ENCODE measurements around the gene RCBTB2.
A peak's percentile ranks its signal among the peaks of the same experiment; 100 is the strongest.

Gene RCBTB2

DNA sequence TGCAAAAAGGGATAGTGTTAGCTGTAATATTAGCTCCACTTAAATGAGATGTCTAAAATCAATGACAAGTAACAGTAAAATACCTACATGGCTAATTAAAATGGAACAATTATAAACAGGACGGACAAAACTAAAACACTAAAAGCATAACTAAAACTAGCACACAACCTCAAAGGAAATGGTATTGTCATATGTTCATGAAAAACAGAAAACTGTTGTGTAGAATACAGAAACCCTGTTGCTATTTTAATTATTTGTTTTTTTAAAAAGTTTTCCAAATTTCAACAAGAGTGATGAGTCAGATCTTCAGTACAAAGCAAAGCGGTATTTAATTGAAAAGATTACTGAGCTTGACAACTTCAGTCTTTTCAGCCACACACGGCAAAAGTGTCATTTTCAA, 4.2 kb downstream of the RCBTB2 start:
- DNase-seq, result no peak

DNA sequence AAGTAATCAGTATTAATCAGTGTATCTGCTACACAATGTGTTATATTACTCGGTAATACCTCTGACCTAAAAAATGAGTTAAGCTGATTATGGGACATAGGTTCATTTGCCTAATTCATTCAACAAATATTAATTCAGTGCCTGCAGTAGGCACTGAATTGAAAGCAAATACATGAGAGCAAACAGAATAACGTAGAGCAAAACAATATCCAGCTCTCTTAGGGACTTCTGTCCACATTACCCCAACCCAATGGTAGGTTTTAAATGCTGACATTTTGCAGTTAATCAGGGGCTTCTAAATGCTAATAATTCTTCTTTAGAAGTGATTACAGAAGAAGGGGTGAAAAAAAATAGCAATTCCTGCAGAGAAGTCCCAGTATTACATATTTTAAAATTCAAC, 4.9 kb downstream of the RCBTB2 start:
- DNase-seq, result no peak

DNA sequence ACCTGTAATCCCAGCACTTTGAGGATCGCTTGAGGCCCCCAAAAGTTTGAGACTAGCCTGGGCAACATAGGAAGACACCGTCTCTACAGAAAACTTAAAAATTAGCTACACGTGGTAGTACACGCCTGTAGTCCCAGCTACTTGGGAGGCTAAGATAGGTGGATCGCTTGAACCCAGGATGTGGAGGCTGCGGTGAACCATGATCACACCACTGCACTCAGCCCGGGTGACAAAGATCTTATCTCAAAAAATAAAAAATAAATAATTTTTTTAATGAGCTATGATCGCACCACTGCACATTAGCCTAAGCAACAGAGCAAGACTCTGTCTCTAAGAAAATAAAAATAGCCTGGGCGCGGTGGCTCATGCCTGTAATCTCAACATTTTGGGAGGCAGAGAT, 6.6 kb downstream of the RCBTB2 start:
- DNase-seq, result no peak

DNA sequence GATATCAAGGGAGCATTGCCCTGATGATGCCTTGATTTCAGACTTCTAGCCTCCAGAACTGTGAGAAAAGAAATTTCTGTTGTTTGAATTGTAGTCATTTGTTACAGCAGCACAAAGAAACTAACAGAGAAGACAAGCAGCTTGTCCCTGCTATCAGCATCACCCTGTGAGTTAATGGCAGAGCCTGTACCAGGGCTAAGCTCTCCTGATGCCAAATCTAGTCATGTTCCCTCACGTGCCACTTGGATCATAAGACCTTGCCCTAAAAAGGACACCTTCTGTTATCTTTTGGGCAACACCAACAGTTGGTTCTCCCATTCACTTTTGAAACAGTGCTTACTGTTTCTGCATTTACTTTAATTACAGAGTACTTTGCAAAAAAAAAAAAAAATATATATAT, 14.8 kb downstream of the RCBTB2 start:
- DNase-seq, result no peak

DNA sequence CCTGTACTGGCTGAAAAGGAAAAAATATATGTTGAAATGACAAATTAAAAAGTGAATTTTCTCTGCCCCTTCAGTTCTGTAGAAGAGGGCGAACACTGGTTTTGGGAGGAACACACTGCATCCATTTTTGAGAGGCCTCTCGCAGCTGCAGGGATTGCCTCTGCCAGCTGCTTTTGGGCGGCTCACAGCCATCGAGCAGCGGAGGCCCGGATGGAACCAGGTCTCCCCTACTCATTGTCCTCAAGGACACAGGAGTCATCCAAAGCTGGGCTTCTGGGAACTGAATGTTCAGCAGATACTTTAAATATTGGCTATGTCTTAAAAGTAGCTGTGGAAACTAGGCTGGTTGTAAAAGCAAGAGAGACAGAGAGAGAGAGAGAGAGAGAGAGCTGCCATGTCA, 17.1 kb downstream of the RCBTB2 start:
- no peak for DNase-seq

DNA sequence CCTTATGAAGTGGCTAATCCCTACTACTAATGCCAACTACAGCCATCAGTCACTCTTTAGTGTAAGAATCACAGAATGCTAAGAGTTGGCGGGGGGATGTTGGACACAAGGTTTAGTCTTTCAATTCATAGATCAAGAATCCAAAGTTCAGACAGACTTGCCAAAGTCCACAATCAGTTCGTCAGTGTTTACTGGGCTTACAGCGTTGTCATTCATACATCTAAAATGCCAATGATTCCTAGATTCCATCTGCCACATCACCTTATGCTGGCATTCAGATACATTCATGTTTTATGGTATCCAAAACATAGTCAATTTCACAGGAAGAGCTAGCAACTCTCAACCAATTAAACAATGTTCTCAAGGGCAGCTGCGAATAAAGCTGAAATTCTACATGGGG, 18.1 kb downstream of the RCBTB2 start:
- no peak for DNase-seq

DNA sequence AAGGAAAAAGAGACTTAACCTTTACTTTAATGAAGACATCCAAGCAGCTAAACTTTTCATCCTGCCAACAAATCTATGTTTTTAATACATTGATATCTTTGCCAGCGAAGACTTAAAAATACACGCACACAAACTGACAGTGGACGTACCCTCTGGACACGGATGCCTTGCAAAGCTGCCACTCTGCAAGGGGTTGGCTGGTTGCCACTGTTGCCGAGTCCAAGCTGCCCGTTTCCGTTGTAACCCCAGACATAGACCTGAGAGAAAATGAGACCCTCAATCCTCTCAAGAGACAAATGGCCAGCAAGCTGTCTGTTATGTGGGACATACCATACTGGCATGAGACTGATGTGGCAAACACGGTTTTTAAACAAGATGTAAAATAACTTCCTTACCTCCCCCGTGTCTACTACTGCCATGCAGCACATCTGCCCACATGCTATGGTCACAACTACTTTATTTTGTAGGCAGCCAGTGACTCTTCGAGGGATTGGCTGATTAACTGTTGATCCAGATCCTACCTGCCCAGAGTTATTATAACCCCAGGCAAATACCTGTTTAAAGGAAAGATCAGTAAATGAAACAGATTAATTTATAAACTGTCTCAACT, 21.2 kb downstream of the RCBTB2 start:
- no peak for DNase-seq

DNA sequence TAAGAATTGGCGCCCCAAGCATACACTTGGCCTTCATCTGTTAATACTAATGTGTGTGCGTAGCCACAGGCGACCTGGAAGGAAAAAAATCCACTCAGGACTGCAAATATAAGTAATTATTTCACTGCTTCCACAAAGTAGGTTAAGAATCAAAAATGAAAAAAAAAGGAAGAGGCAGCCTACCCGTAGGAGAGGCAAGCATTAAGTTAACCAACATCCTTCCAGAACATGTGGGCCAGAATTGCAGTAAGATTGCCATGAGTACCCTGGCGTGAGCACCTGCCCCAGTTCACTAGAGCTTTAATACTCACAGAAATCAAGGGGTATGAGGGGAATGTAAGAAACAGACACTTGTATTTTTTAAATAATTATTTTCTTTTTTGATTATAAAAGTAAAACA, 22.2 kb downstream of the RCBTB2 start:
- no peak for DNase-seq

DNA sequence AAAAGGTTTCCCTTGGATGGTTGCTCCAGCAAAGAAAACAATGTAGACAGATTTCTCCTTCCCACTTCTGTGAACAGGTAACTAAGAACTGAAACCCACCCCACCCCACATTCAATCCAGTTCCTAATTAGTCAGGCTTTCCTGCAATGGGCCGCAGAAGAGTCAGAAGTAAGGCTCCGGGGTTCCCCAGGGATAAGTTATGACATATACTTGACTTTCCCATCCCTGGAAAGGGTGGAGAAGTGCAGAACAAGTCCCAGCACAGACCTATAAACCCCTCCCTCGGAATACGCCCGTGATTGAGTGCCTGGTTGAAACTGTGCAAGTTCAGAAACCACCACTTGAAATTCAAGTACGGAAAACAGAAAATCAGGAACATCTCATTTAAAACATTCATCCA, 24.9 kb downstream of the RCBTB2 start:
- no peak for DNase-seq

DNA sequence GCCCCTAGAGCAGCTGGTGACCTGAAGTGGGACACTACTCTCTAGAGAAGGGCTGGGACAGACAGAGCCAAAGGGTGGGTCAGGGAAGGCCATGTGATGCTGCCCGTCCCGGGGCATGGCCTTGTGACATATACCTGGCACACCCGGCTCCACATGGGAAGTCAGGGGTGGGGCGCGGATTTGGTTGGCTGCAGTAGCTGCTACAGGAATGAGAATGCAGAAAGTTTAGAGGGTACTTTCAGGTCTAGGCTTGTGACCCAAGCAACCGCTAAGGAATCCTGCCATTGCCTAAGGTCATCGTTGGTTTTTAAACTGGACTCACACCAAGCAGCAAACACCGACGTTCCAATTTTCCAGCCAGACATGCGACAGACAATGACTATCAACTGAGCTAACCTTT, 25.9 kb downstream of the RCBTB2 start:
- DNase-seq, result no peak

DNA sequence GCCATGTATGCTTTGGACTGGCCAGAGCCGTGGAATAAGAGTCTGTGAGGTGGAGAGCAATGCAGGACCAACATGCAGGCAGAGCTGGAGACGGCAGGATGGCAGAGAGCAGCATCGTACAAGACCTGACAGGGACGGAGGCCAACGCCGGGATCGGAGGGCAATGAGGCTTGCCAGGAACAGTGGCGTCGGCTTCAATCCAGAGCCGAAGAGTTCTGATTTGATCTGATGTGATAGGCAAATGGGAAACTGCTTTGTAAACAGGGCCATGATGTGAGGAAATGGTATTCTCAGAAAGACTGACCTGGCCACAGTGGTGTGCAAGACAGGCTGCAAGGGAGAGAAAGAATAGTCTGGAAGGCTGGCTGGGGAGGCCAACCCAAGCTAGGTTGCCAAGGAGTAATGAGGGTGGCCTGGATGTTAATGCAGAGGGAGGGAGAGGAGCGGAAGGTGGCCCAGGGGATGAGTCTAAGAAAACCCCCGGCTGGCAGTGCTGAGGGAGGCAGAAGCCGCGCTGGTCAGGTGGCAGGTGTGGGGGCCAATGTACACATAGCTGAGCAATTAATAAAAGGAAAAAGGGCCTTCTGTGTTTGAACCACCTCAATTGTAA, 26.7 kb downstream of the RCBTB2 start:
- peak; percentile 12 for DNase-seq

DNA sequence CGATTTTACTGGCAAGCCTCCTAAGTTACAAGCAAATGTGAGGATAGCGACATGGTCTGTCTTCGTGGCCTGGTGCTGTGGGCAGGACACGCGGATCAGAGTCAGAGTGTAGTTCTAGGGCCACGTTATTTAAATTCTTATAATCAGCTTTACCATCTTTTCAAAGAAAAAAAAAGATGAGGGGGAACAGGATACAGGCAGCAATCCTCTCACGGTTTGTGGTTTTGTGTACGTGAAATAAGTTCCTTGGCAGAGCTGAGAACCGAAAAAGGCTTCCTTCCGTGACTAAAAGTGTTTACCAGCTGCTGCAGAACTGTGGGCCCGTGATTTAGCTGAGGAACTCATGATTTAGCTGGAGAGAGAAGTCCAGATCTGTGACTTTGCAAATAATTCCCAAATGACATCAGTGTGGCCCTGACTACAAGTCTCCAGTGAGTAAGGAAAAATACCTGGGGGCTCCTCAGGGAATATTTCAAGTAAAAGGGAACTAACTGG, 27.2 kb downstream of the RCBTB2 start:
- DNase-seq, result no peak

DNA sequence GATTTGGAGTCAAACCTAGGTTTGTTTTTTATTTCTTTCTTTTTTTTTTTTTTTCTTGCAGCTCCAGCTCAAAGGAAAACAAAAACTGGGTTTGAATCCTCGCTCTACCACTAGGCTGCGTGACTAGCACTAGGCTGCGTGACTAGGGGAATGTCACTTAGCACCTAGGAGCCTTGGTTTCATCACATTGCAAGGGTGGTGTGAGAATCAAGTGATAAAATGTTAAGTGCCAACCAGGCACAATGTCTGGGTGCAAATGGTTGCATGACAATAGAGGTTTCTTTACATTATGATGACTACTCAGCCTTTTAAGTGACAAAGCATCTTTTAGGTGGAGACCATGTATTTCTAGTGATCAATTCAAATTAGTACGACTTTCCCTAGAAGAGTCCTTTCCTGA, 27.9 kb downstream of the RCBTB2 start:
- DNase-seq, result no peak

DNA sequence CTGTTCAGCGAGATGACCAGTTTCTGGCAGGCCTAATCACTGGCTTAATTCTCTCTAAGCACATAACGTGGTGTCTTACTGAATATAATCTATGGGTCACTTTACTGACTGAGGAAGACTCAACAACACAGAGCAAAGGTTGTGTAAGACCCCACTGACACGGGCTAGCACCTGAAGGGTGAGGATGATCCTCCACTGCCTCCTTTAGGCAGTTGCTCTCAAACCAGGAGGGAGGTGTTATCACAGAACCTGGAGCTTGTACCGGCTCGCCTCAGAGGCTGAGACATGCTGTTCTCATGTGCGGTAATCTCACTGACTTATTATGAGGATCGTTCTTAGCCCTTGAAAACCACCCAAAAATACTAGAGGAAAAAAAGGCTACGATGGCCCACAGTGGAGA, 28.3 kb downstream of the RCBTB2 start:
- DNase-seq, result no peak

DNA sequence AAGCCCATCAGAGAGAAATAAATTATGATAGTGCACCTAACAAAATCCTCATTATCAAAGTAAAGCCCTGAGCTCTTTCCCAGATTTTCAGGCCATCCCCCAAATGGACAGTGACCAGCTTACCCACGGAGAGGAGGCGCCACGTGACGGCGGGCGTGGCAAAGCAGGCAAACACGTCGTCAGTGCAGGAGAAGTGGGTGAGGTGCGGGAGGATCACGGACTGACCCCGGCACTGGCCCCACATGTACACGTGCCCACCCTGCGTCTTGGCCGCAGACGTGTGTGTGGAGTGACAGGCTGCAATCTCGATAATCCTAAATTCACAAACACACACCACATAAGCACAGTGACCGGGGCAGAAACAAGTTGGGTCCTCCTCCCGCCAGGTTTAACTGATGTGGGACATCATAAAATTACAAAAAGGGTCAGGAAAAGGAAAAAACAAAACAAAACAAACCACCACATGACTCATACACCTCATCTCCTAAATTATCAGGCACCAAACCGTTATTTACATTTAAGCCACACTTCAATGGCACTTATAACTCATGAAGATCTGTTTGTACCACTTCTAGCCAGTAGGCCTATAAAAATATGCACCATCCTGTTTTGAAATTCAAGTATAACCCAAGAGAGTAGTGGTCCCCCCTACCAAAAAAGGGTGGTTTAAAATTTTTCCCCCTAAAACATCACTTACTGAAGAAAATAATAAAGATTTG, 30.1 kb downstream of the RCBTB2 start:
- DNase-seq, result no peak

DNA sequence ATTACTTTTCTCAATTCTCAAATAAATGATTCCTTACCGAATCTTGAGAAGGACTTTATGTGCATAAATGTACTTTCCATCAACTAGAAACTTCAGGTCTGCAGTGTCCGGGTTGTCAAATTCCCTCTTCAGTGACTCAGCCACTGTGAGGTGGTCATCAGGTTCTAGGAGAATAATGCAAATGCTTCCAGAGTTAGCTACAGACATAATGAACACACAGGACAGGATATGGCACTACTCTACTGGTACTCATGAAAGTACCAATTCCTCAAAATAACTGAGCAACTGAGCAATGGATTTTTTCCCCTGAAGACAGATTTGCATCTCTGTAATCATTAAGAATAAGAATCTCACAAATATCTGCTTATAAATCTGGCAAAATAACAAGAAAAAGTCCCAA, 31.2 kb downstream of the RCBTB2 start:
- DNase-seq, result no peak

DNA sequence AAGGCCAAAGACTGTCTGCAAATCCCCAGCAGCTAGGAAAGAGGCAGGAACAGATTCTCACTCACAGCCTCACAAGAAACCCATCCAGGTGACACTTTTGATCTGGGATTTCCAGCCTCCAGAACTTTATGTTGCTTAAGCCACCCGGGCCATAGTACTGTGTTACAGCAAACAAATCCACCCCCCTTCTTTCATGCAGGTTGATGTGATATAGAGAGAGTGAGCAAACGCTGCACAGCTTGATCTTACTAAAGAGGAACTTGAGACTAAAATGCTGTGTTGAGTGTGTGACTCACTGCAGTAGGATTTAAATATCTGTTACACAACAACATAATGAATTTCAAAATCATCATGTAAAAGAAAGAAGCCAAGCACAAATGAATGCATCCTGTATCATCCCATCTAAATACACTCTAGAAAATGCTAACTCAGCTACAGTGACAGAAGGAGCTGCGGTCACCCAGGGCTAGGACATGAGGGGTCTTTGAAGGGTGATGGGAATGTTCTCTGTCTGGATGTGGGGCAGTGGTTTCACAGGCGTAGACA, 32.2 kb downstream of the RCBTB2 start:
- no peak for DNase-seq

DNA sequence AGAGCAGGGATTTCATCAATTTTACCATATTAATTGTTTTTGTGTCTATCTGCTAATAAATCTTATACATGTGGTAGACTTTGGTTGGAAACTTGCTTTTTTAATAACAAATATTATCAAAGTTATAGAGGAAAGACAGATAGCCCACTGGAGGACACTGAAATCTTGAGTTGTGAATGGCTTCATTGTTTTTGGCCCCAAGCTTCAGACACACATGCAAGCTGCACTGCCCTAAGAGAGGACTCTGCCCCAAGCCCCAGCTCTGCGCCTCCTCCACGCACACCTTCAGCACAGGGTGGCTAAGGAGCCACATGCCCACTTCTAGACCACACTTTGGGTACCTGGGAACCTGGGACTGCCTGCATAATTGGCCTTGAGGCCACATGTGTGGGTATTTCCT, 35.2 kb downstream of the RCBTB2 start:
- no peak for DNase-seq

DNA sequence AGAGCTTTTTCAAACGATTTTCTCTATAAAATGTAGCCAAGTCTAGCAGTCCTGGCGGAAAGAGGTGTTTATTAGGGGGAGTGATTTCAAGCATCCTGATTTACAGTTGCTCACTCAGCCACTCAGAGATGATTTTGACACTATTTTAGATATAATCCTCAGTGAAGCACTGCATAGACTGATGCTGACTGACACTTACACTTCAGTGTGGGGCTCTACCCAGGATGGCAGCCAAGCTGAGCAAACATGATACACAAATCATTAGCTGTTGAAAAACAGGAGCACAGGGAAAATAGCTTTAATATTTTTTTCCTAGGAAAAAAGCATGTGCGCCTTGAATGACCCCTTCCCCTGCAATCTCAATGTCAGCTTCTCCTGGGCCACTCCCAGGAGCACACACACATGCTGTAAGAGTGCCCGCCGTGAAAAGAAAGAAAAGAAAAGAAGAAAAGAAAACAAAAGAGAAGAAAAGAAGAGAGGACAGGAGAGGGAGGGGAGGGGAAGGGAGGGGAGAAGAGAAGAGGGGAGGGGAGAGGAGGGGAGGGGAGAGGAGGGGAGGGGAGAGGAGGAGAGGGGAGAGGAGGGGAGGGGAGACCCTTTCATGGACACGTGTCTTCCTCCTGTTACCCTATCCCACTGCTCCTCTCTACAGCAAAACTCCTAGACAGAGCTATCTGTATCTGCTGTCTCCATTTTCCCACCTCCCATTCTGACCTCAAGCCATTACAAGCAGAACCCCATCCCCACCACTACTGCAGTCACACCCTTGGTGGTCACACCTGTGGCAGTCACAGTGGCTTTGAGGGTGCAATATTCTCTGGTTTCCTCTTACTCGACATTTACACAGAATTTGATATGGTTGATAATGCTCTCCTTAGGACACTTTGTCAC, 36.4 kb downstream of the RCBTB2 start:
- DNase-seq, result no peak

DNA sequence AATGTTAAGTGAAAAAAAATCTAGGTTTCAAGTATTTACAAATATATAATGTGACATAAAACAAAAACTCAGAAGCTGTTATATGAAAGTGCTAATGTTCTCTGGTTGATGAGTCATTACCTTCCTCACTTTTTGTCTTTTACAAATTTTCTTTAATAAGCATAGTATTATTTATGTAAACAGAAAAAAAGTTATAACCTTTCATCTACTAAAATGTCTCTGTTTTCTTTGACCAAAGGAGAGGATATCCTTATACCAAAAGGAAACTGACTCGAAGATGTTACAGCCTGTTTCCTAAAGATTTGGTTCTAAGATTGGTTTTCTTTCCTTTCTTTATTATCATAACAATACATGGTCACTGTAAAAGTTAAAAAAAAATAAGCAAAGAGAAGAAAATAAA, 38.0 kb downstream of the RCBTB2 start:
- DNase-seq, result no peak

DNA sequence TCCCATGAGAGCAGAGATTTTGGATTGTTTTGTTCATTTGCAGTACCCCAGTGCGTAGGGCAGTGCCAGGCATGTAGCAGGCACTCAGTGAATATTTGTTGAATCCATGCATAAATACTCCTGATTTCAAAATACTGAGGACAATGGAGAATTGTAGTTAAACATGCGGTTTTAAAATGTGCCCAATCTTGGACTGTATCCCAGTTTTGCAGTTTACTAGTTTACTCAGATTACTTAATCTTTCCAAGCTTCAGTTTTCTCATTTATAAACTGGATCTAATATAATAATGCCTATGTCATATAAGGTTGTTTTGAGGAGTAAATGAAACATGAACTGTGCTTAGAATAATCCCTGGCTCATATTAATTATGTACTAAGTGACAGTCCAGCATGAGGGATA, 39.0 kb downstream of the RCBTB2 start:
- no peak for DNase-seq

DNA sequence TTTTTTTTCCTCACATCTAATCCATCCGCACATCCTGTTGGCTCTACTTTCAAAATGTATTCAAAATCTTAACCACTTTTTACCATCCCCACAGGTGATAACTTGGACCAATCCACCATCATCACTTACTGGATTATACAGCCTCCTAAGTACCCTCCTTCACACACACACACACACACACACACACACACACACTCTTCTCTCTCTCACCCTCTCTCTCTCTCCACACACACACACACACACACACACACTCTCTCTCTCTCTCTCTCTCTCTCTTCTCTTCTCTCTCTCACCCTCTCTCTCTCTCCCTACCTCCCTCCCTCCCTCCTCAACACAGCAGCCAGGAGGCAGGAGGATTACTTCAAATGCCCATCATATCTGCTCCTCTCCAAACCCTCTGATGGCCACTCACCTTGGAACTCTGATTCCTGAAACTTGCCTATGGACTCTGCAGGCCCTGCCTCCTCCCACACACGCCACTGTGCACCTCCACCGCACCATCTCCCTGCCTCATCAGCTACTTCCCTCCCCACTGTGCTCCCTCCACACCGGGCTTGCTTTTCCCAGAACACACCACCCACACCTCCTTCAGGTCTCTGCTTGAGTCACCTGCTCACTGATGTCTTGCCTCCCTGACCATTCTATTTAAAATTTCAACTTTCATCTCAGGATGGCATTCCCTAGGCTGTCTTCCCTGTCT, 39.7 kb downstream of the RCBTB2 start:
- no peak for DNase-seq

All from retina (tissue), 1 donor.